Measurements from ENCODE around the gene BAZ2B.

DNA sequence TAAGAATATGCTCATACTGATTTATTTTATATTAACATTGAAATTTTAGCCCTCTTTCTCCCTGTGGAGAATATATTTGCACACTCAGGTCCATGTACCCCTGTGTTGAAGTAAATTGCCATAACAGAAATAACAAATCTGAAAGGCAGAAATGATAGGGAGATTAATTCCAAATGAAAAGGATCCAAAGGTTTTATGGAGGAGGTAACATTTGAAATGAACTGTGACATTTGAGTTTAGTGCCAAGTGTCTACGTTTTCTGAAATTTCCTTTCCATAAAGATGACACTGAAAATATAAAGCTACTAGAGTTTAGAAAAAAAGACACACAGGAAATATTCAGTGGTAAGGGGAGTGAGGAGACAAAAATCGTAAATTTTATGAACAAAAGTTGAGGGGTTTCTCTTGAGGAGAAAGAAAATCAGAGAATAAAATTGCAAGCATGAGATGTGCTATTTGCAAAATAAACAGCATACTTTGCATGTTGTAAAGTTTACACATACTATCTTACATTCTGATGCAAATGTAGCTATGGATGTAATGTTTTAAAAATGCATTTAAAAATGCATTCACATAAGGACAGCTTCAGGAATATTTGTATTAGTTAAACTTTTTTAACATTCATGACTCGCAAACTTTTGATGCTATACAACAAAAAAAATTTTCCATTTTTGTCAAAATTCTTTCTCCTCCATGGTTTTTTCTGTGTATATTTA is 69.5 kb downstream of the BAZ2B start:
- TF ChIP-seq ZNF121 (CRISPR knock-in tag; IDR thresholded peaks at IDR 0.05) (no peak), NFYB (CRISPR knock-in tag; conservative IDR thresholded peaks at IDR 0.05; ENCODE audit: low read depth) (no peak)

Data from WTC11 (cell line).